Measurements from ENCODE around the gene TSHB.

The TSHB gene

GRCh38 chr1:115076384-115076915 is 46.8 kb downstream of the TSHB start:
- Histone ChIP-seq H3K4me1 (ENCODE audit: control insufficient read depth, low read depth, low read length) (no peaks in the 10 kb centered on the region), H3K9ac (ENCODE audit: low read length) (no peak overlapping the region), H3K27ac (ENCODE audit: low read length) (no peak overlapping the region)

GRCh38 chr1:115077286-115077983 is 47.8 kb downstream of the TSHB start:
- H3K4me3 ChIP-seq (ENCODE audit: low read length) = no peak overlapping the region
- H3K27me3 ChIP-seq (ENCODE audit: control insufficient read depth, insufficient read depth, low read length) = no peaks in the 10 kb centered on the region
- no peaks in the 10 kb centered on the region for H3K4me1 ChIP-seq (ENCODE audit: control insufficient read depth, low read depth, low read length)
- H3K9me3 ChIP-seq (ENCODE audit: control insufficient read depth, low read depth, low read length) = no peaks in the 10 kb centered on the region
- H3K9ac ChIP-seq (ENCODE audit: low read length) = no peak overlapping the region
- no peaks in the 10 kb centered on the region for H3K36me3 ChIP-seq (ENCODE audit: control insufficient read depth, low read depth, low read length)
- no peak overlapping the region for H3K27ac ChIP-seq (ENCODE audit: low read length)

More at GRCh38 chr1:115076384-115076915, 46.8 kb downstream of the TSHB start:
- Histone ChIP-seq H3K9me3 (ENCODE audit: control insufficient read depth, low read depth, low read length) (no peaks in the 10 kb centered on the region), H3K4me3 (ENCODE audit: low read length) (no peak overlapping the region), H3K27me3 (ENCODE audit: control insufficient read depth, insufficient read depth, low read length) (no peaks in the 10 kb centered on the region), H3K36me3 (ENCODE audit: control insufficient read depth, low read depth, low read length) (no peaks in the 10 kb centered on the region)

- no peak overlapping the region for H3K9ac ChIP-seq (ENCODE audit: low read length)
- H3K4me3 ChIP-seq (ENCODE audit: low read length) = no peak overlapping the region
- H3K36me3 ChIP-seq (ENCODE audit: control insufficient read depth, low read depth, low read length) = no peaks in the 10 kb centered on the region
- H3K27me3 ChIP-seq (ENCODE audit: control insufficient read depth, insufficient read depth, low read length) = no peaks in the 10 kb centered on the region
- H3K27ac ChIP-seq (ENCODE audit: low read length) = no peak overlapping the region
- no peaks in the 10 kb centered on the region for H3K9me3 ChIP-seq (ENCODE audit: control insufficient read depth, low read depth, low read length)
- H3K4me1 ChIP-seq (ENCODE audit: control insufficient read depth, low read depth, low read length) = peaks cover 5% of the 10 kb centered on the region
Measured at GRCh38 chr1:115077984-115078330, 48.3 kb downstream of the TSHB start.

GRCh38 chr1:115078708-115079107 is 49.1 kb downstream of the TSHB start:
- H3K9me3 ChIP-seq (ENCODE audit: control insufficient read depth, low read depth, low read length) = no peaks in the 10 kb centered on the region
- no peak overlapping the region for H3K4me3 ChIP-seq (ENCODE audit: low read length)
- peaks cover 12% of the 10 kb centered on the region for H3K4me1 ChIP-seq (ENCODE audit: control insufficient read depth, low read depth, low read length)
- no peak overlapping the region for H3K27ac ChIP-seq (ENCODE audit: low read length)
- H3K9ac ChIP-seq (ENCODE audit: low read length) = no peak overlapping the region
- H3K27me3 ChIP-seq (ENCODE audit: control insufficient read depth, insufficient read depth, low read length) = no peaks in the 10 kb centered on the region
- no peaks in the 10 kb centered on the region for H3K36me3 ChIP-seq (ENCODE audit: control insufficient read depth, low read depth, low read length)

DNA sequence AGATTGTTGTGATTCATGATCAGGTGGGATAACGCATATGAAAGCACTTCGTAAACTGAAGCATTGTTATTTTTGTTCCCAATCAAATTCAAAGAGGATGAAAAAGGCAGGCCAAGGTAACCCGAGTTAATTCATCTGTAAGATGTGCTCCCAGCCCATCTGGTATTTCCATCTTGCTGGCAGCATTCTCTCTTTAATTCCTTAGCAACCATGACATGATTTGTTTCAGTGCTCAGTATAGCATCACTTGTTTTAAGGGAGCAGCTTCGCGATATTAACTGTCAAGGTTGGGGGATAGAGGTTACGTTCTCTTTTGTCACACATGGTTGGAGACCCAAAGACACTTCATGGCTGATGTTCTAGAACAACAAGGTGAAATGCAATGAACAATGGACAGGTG is 53.3 kb downstream of the TSHB start:
- no peak overlapping the region for H3K27ac ChIP-seq (ENCODE audit: low read length)
- H3K9ac ChIP-seq (ENCODE audit: low read length) = no peak overlapping the region
- no peaks in the 10 kb centered on the region for H3K27me3 ChIP-seq (ENCODE audit: control insufficient read depth, insufficient read depth, low read length)
- peaks cover 15% of the 10 kb centered on the region for H3K4me1 ChIP-seq (ENCODE audit: control insufficient read depth, low read depth, low read length)
- H3K9me3 ChIP-seq (ENCODE audit: control insufficient read depth, low read depth, low read length) = no peaks in the 10 kb centered on the region
- H3K4me3 ChIP-seq (ENCODE audit: low read length) = no peak overlapping the region
- no peaks in the 10 kb centered on the region for H3K36me3 ChIP-seq (ENCODE audit: control insufficient read depth, low read depth, low read length)
